Stomach (tissue), 19 donors: ENCODE results near the gene C17orf58. TPM values are rescaled to one million over a fixed set of nuclear protein-coding genes. Genes with fewer than 3 reads are reported as not detected.
"Not testable (repeated sequence)": the region's sequence is repeated elsewhere in the genome, so short reads cannot be mapped to it uniquely, and the experiment has no call there.

Experiments
- DNase-seq, 2 donors: peaks; one replicate each; pipeline versions ENCODE4 v3.0.0 to v3.0.0-alpha.2; 2013 to 2019
- H3K27ac ChIP-seq, 5 donors: fragments of 200-600 bp in 4 of 5; sonication (generic) in 4 of 5; one replicate each; pipeline ENCODE4 v1.5.1; 2013 to 2019; ENCODE audit warnings: mild to moderate bottlenecking in 1 of 5, moderate library complexity in 1 of 5
- H3K27me3 ChIP-seq, 3 donors: fragments of 200-600 bp; sonication (generic); one replicate each; pipeline ENCODE4 v1.5.1; 2017 to 2019; ENCODE audit warnings: mixed run types in 1 of 3
- H3K36me3 ChIP-seq, 4 donors: fragments of 200-600 bp; sonication (generic); 1 replicate in 3 of 4; 2 replicates in 1 of 4; pipeline ENCODE4 v1.5.1; 2016 to 2019
- H3K4me1 ChIP-seq, 4 donors: fragments of 200-600 bp; sonication (generic); one replicate each; pipeline ENCODE4 v1.5.1; 2016 to 2019
- H3K4me3 ChIP-seq, 4 donors: fragments of 200-600 bp; sonication (generic) in 3 of 4; one replicate each; pipeline ENCODE4 v1.5.1; 2016 to 2019; ENCODE audit warnings: mild to moderate bottlenecking in 1 of 4
- H3K9me3 ChIP-seq, 4 donors: fragments of 200-600 bp; sonication (generic); one replicate each; pipeline ENCODE4 v1.5.1; 2016 to 2019
- EP300 ChIP-seq: sonication (generic); formaldehyde crosslinking; IDR thresholded peaks from one replicate; pipeline ENCODE4 v1.6.1; 2017; ENCODE audit warnings: antibody characterized with exemption
- POLR2A ChIP-seq, 4 donors: fragments of 450-650 bp; IDR thresholded peaks; one replicate each; pipeline ENCODE4 v1.6.1; 2016; ENCODE audit warnings: antibody characterized with exemption in 4 of 4, control low read depth in 2 of 4, mild to moderate bottlenecking in 1 of 4, moderate library complexity in 1 of 4
- POLR2AphosphoS5 ChIP-seq, 3 donors: sonication (generic); formaldehyde crosslinking; IDR thresholded peaks; one replicate each; pipeline ENCODE4 v1.6.1; 2016; ENCODE audit warnings: antibody characterized with exemption in 3 of 3
- WGBS, 5 donors: extraction: QIAGEN DNeasy Blood & Tissue Kit in 3 of 5; methylation state at CpG; one replicate each; pipeline versions ENCODE4 v1.1.5 to v1.1.7; 2013 to 2018; 5-methylcytosine and 5-hydroxymethylcytosine counted together
- intact Hi-C: fragments of 100-400 bp; cut with DNase I; formaldehyde crosslinking; loops from one replicate; pipeline ENCODE4 v1.15.1; 2023; ENCODE audit warnings: low total_unique reads
- long read RNA-seq, 10 donors: transcript quantifications; one replicate each; lab custom pipeline, GENCODE V29; 2026
- polyA plus RNA-seq, 3 donors: library from polyadenylated mRNA; stranded (reverse); fragments of 200-250 nt; gene quantifications; one replicate each; pipeline ENCODE4 v1.2.3, GENCODE V29; 2013
- total RNA-seq, 5 donors: library from RNA; depleted of rRNA; stranded (reverse); fragments of >200 nt; gene quantifications; one replicate each; pipeline versions ENCODE4 v1.1.0 to v1.2.3, GENCODE V29; 2014 to 2016
- TF ChIP-seq, protein P1 (sequence below), 7 experiments: fragments of 450-650 bp in 4 of 7; fragments of 200-600 bp in 3 of 7; sonication (generic) in 3 of 7; IDR thresholded peaks; one replicate each; pipeline ENCODE4 v1.5.1; 2016 to 2019; ENCODE audit warnings: antibody characterized with exemption in 7 of 7, control low read depth in 2 of 7, mild to moderate bottlenecking in 1 of 7
- donor health status: healthy with polysubstance abuse.
- donor health status: Bipolar disorder and iron deficiency.
- donor health status: healthy.

The C17orf58 gene
- total RNA-seq (10 to 100 TPM in 3 of 5 donors, 1 to 10 TPM in 1, not detected in 1; 4.9 to 32.2 (median 19.5) TPM), polyA plus RNA-seq (10 to 100 TPM in 1 of 3 donors, 1 to 10 TPM in 2; 9.6 to 23.1 (median 10.0) TPM)
- long read RNA-seq, donor 1, result 0 reads
- long read RNA-seq, donor 2, partial matches to known transcripts, result 0 of 4 reads
- long read RNA-seq, donor 2, other reads (novel, unspliced or antisense), result 0 of 4 reads
- long read RNA-seq, donor 3, partial matches to known transcripts, result 0 of 3 reads
- long read RNA-seq, donor 3, other reads (novel, unspliced or antisense), result 0 of 3 reads
- long read RNA-seq, donor 4, result 0 reads
- long read RNA-seq, donor 5, transcript C17orf58-203 (2 exons, 1,654 nt), result major isoform, 5 of 9 reads
- long read RNA-seq, donor 5, partial matches to known transcripts, result 0 of 9 reads
- long read RNA-seq, donor 5, other reads (novel, unspliced or antisense), result 0 of 9 reads
- long read RNA-seq, donor 6, transcript C17orf58-202 (3 exons, 1,082 nt), result major isoform, 5 of 9 reads
- long read RNA-seq, donor 6, partial matches to known transcripts, result 0 of 9 reads
- long read RNA-seq, donor 6, other reads (novel, unspliced or antisense), result 0 of 9 reads
- long read RNA-seq, donor 7, partial matches to known transcripts, result 113 of 137 reads
- long read RNA-seq, donor 7, other reads (novel, unspliced or antisense), result 20 of 137 reads
- long read RNA-seq, donor 8, partial matches to known transcripts, result 0 of 4 reads
- long read RNA-seq, donor 8, other reads (novel, unspliced or antisense), result 0 of 4 reads
- long read RNA-seq, donor 9, partial matches to known transcripts, result 0 of 5 reads
- long read RNA-seq, donor 9, other reads (novel, unspliced or antisense), result 0 of 5 reads
- long read RNA-seq, donor 10, partial matches to known transcripts, result 0 of 1 reads
- long read RNA-seq, donor 10, other reads (novel, unspliced or antisense), result 0 of 1 reads

DNA sequence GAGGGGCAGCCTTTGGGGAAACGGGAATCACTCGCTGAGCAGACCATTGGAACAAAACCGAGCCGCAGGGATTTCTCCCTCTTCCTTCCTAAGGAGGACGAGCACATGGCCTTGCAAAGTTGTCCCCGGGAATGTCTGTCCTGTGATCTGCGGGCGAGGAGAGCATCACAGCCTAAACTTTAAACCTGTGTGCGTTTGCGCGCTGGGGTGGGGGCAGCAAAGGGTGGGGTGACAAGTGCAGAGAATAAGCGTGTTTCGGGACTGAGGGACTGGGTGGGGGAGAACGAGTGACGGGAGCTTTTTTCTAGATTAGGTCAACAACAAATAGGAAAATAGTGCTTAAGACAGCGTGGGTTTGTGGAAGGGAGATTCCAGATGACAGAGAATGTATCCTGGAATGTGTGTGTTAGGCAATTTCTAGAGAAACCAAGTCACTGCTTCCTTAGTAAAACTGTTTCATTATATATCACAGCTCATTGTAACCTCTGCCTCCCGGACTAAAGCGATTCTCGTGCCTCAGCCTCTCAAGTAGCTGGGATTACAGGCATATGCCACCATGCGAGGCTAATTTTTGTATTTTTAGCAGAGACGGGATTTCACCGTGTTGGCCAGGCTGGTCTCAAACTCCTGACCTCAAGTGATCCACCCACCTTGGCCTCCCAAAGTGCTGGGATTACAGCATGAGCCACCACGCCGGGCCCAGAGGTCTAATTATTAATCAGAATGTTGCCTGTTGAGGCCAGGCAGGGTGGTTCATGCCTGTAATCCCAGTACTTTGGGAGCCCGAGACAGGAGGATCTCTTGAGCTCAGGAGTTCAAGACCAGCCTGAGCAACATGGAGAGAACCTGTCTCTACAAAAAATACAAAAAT, at the start of gene C17orf58:
Gene C17orf58 (minus strand): TSS at position 169 of the 871 bp plus-strand sequence. CDS start 271 bp downstream, outside the sequence.
- intact Hi-C loops, H3K9me3 ChIP-seq, H3K36me3 ChIP-seq: not testable (repeated sequence)
- H3K4me1 ChIP-seq, result peaks cover 26 to 42% (median 35%) of the 10 kb centered on the region in 4 donors
- WGBS, 5 donors, result 27 to 35% (median 29%) methylated on average over 22 to 25 of the region's 25 CpGs
- DNase-seq, result peak; percentile 23 to 49
- H3K27ac ChIP-seq, result peak within 1 kb of the TSS in 4 of 5 donors; percentile 1 to 98 (median 96)
- peaks cover 0 to 13% (median 0%) of the 10 kb centered on the region in 3 donors for H3K27me3 ChIP-seq
- H3K4me3 ChIP-seq, result peak within 1 kb of the TSS; percentile 47 to 73 (median 60)

DNA sequence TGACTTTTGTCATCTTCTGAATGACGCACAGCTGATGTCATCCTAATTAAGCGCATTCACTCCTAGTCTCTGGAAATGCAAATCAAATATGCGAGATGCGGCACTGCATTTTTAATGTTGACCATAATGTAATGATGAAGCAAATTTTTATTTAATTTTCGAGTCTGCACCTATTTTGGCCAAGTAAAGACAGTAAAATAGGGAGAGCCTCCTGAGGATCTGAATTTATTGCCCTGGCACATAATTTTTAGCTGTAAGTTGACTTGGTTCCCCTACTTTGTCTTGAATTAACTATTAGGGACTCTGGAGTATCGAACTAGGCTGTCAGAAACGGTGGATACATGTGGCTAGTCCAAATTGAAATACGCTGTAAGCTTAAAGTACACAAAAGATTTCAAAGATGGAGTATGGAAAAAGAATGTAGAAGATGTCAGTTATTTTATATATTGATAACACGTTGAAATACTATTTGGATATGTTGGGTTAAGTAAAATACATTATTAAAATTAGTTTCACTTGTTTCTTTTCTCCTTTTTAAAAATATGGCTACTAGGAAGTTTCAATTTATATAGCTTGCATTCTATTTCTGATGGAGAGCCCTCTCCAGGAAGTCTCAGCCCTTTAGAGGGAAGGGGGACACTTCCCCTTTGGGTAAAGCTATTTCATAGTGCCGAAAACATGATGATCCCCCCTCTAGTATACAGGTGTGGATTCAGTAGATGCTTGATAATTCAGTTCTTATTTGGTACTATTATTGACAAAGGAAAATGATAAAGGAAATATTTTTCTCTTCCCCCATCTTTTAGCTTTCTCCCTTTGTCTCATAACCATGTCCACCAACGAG, 40.3 kb upstream of the C17orf58 start:
- peaks cover 17 to 43% (median 41%) of the 10 kb centered on the region in 4 donors for H3K36me3 ChIP-seq
- no peak for TF ChIP-seq POLR2A (IDR thresholded peaks at IDR 0.05)
- TF ChIP-seq, protein P1, sequence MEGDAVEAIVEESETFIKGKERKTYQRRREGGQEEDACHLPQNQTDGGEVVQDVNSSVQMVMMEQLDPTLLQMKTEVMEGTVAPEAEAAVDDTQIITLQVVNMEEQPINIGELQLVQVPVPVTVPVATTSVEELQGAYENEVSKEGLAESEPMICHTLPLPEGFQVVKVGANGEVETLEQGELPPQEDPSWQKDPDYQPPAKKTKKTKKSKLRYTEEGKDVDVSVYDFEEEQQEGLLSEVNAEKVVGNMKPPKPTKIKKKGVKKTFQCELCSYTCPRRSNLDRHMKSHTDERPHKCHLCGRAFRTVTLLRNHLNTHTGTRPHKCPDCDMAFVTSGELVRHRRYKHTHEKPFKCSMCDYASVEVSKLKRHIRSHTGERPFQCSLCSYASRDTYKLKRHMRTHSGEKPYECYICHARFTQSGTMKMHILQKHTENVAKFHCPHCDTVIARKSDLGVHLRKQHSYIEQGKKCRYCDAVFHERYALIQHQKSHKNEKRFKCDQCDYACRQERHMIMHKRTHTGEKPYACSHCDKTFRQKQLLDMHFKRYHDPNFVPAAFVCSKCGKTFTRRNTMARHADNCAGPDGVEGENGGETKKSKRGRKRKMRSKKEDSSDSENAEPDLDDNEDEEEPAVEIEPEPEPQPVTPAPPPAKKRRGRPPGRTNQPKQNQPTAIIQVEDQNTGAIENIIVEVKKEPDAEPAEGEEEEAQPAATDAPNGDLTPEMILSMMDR (IDR thresholded peaks at IDR 0.05), result no peak
- TF ChIP-seq POLR2AphosphoS5 (IDR thresholded peaks at IDR 0.05), result no peak
- H3K9me3 ChIP-seq, result no peaks in the 10 kb centered on the region
- H3K4me1 ChIP-seq, result peaks cover 0 to 28% (median 14%) of the 10 kb centered on the region in 4 donors
- H3K27ac ChIP-seq, result peak overlapping the region; percentile 67 to 93 (median 85)
- DNase-seq, result no peak
- 11 to 17% (median 14%) methylated on average over 11 of the region's 11 CpGs for WGBS, 5 donors
- peak overlapping the region; percentile 91 to 96 (median 95) for H3K4me3 ChIP-seq
- H3K27me3 ChIP-seq, result no peaks in the 10 kb centered on the region
- intact Hi-C loops, result no loop called here

GRCh38 chr17:68035523-68036303, 39.4 kb upstream of the C17orf58 start, which contains the start of gene KPNA2:
Gene KPNA2, plus strand, starts transcription at chr17:68035735. Its CDS starts 1,398 bp downstream, at chr17:68037133.
- TF ChIP-seq POLR2A (IDR thresholded peaks at IDR 0.05), result peak in 1 of 4 donors; percentile 10
- TF ChIP-seq EP300, result no peak
- TF ChIP-seq POLR2AphosphoS5 (IDR thresholded peaks at IDR 0.05), result peak; percentile 13 to 71 (median 68)
- TF ChIP-seq, protein P1 (IDR thresholded peaks at IDR 0.05), result no peak
- peak; percentile 65 to 90 for DNase-seq
- Histone ChIP-seq H3K27me3 (no peaks in the 10 kb centered on the region), H3K9me3 (no peaks in the 10 kb centered on the region), H3K4me1 (peaks cover 0 to 28% (median 14%) of the 10 kb centered on the region in 4 donors), H3K4me3 (peak within 1 kb of the TSS; percentile 91 to 96 (median 95)), H3K36me3 (peaks cover 11 to 35% (median 33%) of the 10 kb centered on the region in 4 donors), H3K27ac (peak within 1 kb of the TSS; percentile 67 to 93 (median 85))
- WGBS, 5 donors, result 0 to 1% (median 0%) methylated on average over 48 to 69 of the region's 72 CpGs
- intact Hi-C loops, result no loop called here
